ENCODE measurements around the gene PPFIA3.

The PPFIA3 gene

DNA sequence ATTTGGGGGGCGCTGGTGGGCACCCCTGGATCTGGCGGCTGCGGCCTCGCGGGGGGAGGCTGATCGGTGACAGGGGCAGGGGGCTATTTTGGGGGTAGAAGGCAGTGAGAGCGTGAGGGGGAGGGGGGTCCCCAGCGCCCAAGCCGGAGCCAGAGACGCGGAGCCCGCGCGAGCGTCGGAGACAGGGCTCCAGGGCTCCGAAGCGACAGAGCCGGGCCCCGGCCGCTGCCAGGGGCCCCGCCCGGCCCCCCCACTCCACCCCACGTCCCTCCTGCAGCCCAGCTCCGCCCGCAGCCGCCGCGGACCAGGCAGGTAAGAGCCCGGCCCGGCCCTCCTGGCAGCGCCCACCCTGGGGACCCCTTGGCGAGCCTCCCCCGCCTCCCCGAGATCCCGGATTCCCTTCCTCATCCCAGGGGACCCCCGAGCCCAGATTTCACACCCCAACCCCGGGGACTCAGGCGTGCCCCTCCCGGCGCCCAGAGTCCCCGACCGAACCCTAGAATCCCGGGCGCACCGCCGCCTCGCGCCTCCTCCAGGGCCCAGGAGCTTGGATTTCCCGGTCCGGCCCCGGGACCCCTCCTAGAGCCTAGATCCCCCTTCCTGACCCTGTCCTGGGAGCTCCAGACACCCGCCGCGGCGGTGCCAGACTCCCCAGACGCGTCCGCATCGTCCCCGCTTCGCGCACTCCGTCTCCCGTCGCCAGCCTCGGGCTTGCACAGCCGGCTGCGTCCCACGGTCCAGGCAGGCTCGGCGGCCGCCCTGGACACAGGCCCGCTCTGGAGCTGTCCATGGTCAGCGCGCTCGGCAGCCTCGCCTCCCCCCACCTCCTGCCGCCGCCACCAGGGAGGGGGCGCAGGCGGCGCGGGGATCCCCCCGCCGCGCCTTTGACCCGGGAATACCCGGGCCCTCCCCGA lies at the start of gene PPFIA3:
PPFIA3 (plus strand) TSS at position 134 of the 914 bp plus-strand sequence. CDS start 8,330 bp downstream, outside the sequence.
- TF ChIP-seq ZBTB7A (IDR thresholded peaks at IDR 0.05; ENCODE audit: low read depth), result peak; percentile 64; the same call in 1 of the 2 replicates
- TF ChIP-seq CREB1 (IDR thresholded peaks at IDR 0.05; ENCODE audit: low read depth), result no peak
- no peak for TF ChIP-seq TAF1 (IDR thresholded peaks at IDR 0.05; ENCODE audit: low read depth)
- TF ChIP-seq EGR1 (IDR thresholded peaks at IDR 0.05), result no peak
- TF ChIP-seq MAX (IDR thresholded peaks at IDR 0.05), result peak; percentile 90
- TF ChIP-seq YY1 (IDR thresholded peaks at IDR 0.05; ENCODE audit: low read depth), result peak; percentile 58; the same call in 1 of the 2 replicates
- peak; percentile 39; the same call in 1 of the 2 replicates for TF ChIP-seq USF1 (IDR thresholded peaks at IDR 0.05)
- TF ChIP-seq NFIC (IDR thresholded peaks at IDR 0.05), result peak; percentile 87
- TF ChIP-seq, protein P1, sequence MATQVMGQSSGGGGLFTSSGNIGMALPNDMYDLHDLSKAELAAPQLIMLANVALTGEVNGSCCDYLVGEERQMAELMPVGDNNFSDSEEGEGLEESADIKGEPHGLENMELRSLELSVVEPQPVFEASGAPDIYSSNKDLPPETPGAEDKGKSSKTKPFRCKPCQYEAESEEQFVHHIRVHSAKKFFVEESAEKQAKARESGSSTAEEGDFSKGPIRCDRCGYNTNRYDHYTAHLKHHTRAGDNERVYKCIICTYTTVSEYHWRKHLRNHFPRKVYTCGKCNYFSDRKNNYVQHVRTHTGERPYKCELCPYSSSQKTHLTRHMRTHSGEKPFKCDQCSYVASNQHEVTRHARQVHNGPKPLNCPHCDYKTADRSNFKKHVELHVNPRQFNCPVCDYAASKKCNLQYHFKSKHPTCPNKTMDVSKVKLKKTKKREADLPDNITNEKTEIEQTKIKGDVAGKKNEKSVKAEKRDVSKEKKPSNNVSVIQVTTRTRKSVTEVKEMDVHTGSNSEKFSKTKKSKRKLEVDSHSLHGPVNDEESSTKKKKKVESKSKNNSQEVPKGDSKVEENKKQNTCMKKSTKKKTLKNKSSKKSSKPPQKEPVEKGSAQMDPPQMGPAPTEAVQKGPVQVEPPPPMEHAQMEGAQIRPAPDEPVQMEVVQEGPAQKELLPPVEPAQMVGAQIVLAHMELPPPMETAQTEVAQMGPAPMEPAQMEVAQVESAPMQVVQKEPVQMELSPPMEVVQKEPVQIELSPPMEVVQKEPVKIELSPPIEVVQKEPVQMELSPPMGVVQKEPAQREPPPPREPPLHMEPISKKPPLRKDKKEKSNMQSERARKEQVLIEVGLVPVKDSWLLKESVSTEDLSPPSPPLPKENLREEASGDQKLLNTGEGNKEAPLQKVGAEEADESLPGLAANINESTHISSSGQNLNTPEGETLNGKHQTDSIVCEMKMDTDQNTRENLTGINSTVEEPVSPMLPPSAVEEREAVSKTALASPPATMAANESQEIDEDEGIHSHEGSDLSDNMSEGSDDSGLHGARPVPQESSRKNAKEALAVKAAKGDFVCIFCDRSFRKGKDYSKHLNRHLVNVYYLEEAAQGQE (IDR thresholded peaks at IDR 0.05; ENCODE audit: low read depth), result peak; percentile 97
- peak; percentile 52; the same call in 1 of the 2 replicates for TF ChIP-seq TCF12 (IDR thresholded peaks at IDR 0.05; ENCODE audit: low read depth)
- TF ChIP-seq TEAD4 (IDR thresholded peaks at IDR 0.05), result peak; percentile 36; the same call in 1 of the 2 replicates
- no peak for TF ChIP-seq FOXM1 (IDR thresholded peaks at IDR 0.05; ENCODE audit: borderline replicate concordance, low read depth)
- TF ChIP-seq CEBPB (IDR thresholded peaks at IDR 0.05), result no peak
- TF ChIP-seq EP300 (IDR thresholded peaks at IDR 0.05; ENCODE audit: borderline replicate concordance), result no peak
- no peak for TF ChIP-seq RAD21 (IDR thresholded peaks at IDR 0.05; ENCODE audit: low read depth)

GRCh38 chr19:49070416-49070815 lies 48.9 kb upstream of the PPFIA3 start:
- no peak for TF ChIP-seq USF1 (IDR thresholded peaks at IDR 0.05)
- TF ChIP-seq TAF1 (IDR thresholded peaks at IDR 0.05; ENCODE audit: low read depth), result no peak
- TF ChIP-seq ZBTB7A (IDR thresholded peaks at IDR 0.05; ENCODE audit: low read depth), result no peak
- no peak for TF ChIP-seq TEAD4 (IDR thresholded peaks at IDR 0.05)
- TF ChIP-seq EP300 (IDR thresholded peaks at IDR 0.05; ENCODE audit: borderline replicate concordance), result no peak
- TF ChIP-seq EGR1 (IDR thresholded peaks at IDR 0.05), result no peak
- no peak for TF ChIP-seq FOXM1 (IDR thresholded peaks at IDR 0.05; ENCODE audit: borderline replicate concordance, low read depth)
- no peak for TF ChIP-seq RAD21 (IDR thresholded peaks at IDR 0.05; ENCODE audit: low read depth)
- TF ChIP-seq YY1 (IDR thresholded peaks at IDR 0.05; ENCODE audit: low read depth), result no peak
- TF ChIP-seq MAX (IDR thresholded peaks at IDR 0.05), result no peak
- TF ChIP-seq, protein P1 (IDR thresholded peaks at IDR 0.05; ENCODE audit: low read depth), result no peak
- TF ChIP-seq CEBPB (IDR thresholded peaks at IDR 0.05), result no peak
- no peak for TF ChIP-seq NFIC (IDR thresholded peaks at IDR 0.05)
- TF ChIP-seq CREB1 (IDR thresholded peaks at IDR 0.05; ENCODE audit: low read depth), result no peak

GRCh38 chr19:49071860-49072547 lies 47.3 kb upstream of the PPFIA3 start:
- TF ChIP-seq ZBTB7A (IDR thresholded peaks at IDR 0.05; ENCODE audit: low read depth) (peak; percentile 60; the same call in 1 of the 2 replicates), MAX (IDR thresholded peaks at IDR 0.05) (peak; percentile 84), RAD21 (IDR thresholded peaks at IDR 0.05; ENCODE audit: low read depth) (no peak)

GRCh38 chr19:49073514-49074378 lies 45.6 kb upstream of the PPFIA3 start:
- TF ChIP-seq CEBPB (IDR thresholded peaks at IDR 0.05) (no peak), RAD21 (IDR thresholded peaks at IDR 0.05; ENCODE audit: low read depth) (peak; percentile 19; the same call in 1 of the 2 replicates), YY1 (IDR thresholded peaks at IDR 0.05; ENCODE audit: low read depth) (no peak)
